22Rv1 (cell line): ENCODE results near the gene LHPP.

ENCODE experiments used
- CTCF ChIP-seq: fragments of 450-650 bp; IDR thresholded peaks from 2 replicates; pipeline ENCODE4 v1.5.1; 2017; ENCODE audit warnings: mild to moderate bottlenecking
- ZFX ChIP-seq: fragments of 450-650 bp; IDR thresholded peaks from 2 replicates; pipeline ENCODE4 v1.6.1; 2017; ENCODE audit warnings: antibody characterized with exemption, borderline replicate concordance

- TF ChIP-seq CTCF = no peak
- no peak for TF ChIP-seq ZFX
Measured at GRCh38 chr10:124542336-124542735, 80.7 kb downstream of the LHPP start.
